NCI-H128 (cell line): ENCODE data around the gene PCGF2.

ENCODE experiments used
- DNase-seq: peaks from one replicate; lab custom pipeline; 2025; ENCODE audit not compliant: unreplicated experiment; lab: John Stamatoyannopoulos, UW

Gene PCGF2

DNA sequence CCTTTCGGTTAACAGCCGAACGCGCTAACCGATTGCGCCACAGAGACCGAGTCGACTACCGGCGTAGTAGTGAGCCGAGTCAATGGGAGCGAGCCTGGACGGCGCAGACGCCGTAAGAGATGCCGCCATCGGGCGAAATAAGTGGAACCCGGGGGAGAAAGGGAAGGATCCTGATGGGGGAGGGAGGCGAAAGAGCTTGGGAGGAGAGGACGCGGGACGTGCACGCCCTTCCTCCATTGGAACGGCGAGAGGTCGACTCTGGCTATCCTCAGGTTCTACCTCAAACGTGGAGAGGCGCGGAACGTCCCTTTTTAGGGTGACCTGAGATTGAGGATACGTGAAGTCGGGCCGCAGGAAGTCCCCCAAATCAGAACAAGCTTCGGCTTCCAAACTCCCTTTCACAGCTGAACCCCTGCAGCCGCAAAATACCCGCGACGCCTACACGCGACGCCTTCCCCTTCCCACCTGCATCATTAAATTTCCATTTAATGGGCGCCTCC, 3.7 kb upstream of the PCGF2 start:
- DNase-seq, result peak; percentile 53

DNA sequence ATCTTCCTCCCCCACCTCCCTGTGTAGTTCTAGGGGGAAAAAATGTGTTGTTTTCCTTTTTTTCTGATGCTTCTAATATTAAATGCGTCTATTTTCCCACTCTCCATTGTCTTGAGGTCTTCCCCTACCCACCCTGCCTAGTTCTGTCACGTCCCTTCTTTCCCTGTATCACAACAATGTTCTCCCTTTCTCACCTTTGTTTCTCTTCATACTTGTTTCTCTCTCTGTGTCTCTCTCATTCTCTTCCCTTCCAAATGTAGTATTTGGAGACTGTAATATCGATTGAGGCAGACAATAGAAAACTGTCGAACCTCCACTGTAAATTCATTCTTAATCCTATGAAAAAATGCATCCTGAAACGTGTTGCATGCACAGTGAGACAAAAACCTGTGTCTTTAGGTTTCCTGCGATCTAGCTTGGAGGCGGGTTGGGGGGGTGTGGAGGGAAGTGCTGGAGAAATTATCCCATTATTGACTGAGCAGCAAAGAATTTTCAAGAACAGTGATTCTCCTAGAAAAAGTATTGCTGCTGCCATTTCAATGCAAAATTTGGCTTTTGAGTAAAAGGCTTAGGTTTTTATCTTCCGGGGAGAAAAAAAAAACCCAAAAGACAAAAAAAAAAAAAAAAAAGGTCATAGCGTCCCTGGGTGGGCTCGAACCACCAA, 3.1 kb upstream of the PCGF2 start:
- no peak for DNase-seq

DNA sequence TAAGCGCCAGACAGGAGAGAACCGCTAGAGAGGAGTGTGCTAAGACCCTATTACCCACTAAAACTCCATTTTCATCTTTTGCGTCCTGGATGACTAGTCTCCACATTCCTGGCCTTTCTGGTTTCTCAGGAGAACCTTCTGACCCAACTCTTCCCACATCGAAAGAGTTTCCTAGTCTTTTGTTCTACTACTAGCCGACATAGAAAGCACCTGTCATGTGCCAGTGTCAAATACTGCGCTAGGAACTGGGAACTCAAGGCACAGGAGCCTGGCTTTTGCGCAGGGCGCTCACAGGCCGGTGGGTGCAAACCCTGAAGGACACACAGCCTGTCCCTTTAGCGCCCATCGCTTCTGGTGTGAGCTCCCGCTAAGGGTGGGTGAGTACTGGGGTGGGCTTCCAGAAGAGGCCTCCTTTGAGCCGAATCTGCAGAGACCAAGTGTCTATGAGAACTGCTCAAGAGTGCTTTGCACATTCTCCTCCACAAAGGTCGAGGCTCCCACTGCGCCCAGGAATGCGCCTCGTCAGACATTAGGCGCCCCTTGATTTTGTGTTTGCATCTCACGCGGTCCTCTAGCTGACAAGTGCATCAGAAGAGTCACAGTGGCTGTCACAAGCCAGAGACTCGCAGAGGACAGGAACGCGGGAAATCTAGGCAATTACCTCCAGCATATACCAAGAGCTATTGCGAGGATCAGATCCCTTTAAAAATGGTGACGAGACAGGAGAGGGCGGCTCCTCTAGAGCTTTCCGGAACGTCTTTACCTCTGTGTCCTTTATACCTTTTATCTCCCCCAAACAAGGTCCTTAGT, 2.4 kb upstream of the PCGF2 start:
- DNase-seq, result no peak

DNA sequence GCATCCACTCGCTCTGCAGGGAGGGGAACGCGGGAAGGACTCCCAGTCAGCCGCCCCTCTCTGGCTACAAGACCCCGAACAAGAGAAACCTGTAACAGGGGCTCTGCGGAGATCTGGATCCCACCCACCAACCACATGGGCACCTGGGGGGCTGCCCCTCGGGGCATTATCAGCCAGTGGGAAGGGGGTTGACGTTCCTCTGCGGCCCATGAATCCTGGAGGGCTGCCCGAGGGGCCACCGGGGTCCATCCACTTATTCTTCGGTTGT, 1.8 kb upstream of the PCGF2 start:
- no peak for DNase-seq

DNA sequence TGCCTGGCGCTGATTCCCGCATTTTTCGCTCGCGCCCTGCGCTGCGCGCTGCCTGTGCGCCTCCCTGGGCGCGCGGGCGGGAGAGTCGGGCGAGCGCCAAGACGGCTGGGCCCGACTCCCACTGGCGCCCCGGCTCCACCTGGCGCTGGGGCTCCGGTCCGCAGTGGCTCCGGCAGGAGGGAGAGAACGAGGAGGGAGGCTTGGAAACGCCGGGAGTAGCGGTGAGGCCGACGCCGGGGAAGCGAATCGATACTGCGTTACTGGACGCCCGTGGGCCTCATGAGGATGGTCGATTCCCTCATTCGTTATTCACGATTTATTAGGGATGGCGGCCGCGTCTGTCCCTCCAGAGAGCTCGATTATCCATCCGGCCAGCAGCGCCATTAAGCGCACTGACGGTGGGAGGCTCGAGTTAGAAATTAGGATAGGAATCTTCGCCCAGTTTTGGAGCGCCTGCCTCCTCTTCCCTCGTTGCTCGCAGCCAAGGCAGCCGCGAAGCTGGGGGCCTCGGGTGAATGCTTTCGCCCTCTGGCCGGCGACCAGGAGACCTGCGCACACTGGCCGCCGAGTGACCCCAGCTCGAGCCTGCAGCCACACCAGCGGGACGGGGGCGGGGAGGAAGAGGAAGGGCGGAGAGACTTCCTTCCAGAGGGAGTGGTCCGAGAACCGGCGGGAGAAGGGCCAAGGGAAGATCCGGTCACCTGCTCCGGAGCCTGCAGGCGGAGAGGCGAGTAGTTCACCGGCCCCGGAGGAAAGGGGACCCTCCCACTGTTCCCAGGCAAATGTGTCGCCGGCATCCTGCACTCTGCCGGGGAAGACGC, 1.3 kb upstream of the PCGF2 start:
- DNase-seq, result no peak

DNA sequence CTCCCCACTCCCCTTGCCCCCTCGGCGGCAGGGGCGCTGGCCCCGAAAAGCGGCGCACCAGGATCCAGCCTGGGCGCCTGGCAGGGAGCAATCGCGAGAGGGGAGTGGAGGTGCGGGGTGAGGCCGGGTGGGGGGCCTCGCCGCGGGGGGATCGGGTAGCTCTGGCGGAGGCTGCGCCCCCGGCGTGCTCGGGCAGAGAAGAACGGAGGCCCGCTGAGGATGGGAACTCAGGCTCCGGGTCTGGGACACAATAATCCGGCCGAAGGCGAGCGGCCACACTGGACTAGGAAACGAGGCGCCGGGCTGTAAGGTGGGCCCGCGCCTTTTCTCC, 721 bp upstream of the PCGF2 start:
- DNase-seq, result no peak

DNA sequence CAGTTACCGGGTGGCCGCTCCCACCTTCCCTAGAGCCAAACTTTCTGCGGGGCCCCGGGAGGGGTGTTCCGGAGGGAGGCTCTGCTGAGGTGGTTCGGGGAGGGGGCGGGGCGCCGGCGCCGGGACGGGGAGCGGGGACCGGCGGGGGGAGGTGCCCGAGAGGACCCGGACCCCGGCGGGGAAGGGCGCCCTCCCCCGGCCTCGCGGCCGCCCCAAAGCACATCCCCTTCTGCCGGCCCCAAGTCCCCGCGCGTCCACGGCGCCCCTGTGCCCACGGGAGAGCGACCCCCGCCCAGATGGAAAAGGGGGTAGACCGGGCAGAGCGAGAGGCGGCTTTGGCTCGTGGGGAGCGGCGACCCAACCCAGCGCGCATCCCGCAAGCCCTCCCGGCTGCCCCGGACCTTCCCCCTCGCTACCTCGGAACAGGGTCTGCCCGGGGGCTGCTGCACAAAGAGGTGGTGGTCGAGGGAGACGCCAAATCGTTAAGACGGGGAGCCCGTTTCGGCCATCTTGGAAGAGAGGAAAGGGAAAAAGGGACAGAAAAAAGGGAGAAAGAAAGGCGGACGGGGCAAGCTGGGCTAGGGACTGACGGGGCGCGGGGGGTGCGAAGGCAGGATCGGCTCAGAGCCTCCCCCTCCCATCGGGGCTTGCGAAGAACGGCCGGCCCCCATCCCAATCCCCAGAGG, 530 bp downstream of the PCGF2 start:
- no peak for DNase-seq

DNA sequence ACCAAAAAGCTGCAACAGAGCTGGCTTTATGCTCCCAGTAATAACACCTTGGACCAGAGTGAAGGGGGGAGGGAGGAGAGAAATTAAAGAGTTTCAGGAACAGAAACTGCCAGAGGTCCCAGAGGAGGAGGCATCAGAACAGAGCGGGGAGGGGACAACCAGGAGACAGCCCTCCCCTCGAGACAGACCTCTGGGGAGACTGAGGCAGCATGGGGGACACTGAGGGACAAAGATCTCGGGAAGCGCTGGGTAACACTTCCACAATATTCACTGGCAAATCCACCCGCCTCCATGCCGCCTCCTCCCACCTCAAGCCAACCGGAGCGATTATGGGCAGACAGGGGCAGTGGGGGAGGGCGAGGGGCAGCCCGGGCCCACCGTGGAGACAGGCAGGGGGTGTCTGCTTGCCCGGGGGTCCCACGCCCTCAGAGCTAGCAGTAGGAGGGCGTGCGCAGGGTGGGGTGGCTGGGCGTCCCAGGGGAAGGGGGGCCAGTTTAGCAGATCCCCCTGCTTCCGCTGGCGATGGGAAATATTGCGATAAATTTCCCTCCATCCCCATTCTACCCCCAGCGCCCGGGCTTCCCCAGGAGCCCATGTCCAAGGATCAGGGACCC, 1.2 kb downstream of the PCGF2 start:
- DNase-seq, result no peak

DNA sequence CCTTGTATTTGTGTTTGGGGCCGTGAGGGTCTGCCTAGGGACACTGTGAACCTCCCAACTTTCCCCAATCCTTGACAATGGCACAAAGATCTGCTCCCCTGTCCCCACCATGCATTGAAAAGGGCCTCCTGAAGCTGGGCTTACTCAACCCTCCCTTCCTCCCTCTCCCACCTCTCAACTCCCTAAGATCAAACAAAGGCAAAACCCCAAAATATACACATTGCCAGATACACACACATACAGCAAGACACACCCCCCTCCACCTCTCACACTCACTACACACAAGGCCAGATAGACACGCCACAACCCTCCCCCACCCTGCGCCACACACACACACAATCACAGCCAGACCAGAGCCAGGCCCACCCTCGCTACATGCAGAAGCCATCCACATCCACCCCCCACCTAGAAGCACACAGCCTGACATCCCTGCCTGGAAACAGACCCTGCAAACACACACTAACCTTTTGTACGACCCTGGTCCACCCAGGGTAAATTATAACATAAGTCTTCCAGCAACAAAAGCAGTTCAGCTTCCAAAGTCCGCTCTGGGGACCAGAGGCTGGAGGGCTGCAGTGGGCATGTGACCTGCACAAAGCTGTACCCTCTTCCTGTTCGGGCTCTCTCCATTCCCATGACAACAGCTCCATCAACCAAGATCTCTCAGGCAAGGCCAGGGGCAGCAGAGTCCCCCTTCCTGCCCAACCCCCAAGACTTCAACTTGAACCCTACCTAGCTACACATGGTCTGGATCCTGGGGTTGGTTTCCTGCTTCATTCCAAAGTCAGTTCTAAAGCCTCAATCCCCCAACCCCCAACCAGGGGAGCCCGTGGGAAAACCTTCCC, 1.9 kb downstream of the PCGF2 start:
- no peak for DNase-seq

DNA sequence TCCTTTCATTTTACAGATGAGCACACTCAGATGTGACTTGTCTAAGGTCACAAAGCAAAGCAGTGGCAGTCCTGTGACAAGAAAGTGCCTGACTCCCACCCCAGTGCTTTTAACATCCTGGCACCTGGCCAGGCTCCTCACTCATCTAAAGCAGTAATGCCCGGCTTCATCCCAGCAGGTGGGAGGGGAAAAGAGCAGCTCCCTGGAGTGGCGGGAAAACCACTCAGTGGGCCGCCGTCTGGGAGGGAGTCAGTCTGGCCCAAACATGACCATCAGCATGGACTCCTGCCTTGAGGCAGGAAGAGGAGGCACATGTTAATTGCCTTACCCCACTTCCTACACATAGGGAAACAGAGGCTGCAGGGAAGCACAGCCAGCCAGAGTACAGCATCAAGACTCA, 2.6 kb downstream of the PCGF2 start:
- DNase-seq, result no peak

DNA sequence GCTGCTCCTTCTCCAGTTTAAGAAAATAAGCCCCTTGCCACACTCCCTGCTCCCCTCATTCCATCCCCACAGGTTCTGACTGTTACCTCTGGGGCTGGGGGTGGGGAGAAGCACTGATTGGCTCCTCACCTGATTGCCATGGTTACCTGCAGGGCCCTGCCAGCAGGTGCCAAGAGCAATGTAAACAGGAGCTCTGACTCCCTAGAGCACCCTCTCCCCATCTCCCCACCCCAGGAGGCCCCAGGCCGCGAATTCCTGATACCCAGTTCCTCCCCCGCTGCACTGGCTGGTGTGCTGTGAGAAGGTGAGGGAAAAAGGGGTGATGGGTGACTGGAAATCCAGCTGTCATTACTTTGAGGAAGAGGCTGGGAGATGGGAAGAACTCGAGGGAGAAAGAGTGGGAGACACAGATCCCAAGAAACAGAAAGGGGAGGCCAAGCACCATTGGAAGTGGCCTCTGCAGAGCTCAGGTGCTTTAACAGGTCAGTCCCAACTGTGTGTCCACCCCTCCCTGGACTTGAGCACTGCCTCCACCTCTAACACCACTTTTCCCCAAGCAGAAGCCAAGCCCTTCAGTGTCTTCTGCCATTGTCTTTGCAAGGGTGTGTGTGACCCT, 4.5 kb downstream of the PCGF2 start:
- DNase-seq, result no peak

DNA sequence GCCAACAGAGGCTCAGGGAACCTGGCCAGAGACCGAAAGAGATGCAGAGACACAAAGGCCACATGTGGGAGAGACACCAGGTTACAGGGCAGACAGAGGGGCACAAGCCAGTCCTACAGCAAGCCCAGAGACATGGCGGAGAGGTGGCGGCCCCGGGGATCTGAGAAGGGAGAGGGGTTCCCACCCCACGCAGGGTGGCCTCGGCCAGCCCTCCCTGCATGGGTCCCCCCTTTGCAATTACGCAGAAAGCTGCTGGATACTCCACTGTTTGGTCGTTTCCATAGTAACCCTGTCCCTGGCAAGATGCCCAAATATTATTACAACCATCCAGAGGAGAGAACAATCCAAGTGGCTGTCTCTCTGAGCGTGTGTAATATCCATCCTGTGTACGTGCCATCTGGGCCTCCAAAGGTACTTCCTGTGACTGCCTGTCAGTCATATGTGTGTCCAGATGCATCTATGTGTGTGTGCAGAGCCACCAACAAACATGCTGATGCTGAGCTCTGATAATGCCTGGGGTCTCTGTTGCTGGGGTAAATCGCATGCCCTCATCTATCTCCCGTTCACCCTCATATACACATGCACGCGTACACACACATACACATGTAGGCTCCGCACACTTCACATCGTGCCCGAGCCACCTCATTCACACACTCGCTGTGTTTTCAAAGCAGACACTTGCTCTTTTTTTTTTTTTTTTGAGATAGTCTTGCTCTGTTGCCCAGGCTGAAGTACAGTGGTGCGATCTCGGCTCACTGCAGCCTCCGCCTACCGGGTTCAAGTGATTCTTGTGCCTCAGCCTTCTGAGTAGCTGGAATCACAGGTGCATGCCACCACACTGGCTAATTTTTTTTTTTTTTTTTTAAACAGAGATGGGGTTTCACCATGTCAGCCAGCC, 5.5 kb downstream of the PCGF2 start:
- no peak for DNase-seq

DNA sequence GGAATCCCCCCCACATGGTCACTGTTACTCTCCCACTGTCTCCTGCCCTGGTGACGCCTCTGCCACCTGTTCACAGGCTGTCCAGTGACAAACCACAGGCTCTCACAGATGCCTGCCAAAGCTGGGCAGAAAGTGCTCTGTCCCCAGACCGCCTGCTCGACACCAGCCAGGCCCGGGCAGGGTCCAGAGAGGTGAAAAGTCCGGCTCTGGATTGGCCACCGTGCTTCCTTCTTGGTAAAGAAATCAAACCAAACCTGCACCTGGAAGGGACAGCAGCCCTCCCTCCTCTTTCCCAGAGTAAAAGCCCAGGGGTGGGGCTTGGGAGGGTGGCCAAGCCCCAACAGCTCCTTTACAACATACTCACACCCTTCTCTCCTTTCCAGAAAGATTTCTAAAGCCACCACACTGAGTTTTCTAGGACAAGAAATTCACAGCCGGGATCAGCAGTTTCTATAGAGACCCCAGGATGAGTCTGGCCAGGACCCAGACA, 6.2 kb downstream of the PCGF2 start:
- DNase-seq, result no peak

DNA sequence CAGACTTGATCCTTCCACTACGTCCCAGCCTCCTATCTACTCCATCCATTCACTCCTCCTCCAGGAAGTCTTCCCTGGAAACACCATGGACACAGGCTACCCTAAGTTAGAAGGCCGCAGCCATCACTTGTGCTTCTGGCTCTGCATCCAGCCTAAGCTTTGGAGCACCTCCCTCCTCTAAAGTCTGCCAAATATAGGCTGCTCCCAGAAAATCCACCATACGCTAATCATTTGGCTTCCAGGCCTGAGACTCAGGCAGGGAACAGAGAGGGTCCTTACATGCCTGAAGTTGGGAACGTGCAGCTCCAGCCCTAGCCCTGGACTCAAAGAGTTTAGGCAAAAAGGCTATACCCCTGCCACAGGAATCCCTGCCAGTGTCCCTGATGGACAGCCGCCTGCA, 6.7 kb downstream of the PCGF2 start:
- DNase-seq, result no peak

DNA sequence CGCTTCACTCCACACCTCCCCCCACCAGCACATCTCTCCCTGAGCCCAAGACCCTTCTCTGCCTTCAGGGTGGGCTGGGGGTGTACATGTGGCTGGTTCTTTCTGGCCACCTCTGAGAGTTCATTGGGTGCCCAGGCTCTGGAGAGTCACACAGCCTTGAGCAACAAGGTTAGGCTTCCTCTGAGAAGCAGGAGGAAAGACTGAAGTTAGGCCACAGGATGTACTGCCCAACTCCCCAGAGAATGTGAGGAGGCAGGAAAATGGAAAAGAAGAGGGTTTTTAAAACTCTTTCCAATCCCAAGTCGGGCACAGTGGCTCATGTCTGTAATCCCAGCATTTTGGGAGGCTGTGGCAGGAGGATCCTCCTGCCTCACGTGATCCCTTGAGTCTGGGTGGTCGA, 7.3 kb downstream of the PCGF2 start:
- DNase-seq, result no peak

DNA sequence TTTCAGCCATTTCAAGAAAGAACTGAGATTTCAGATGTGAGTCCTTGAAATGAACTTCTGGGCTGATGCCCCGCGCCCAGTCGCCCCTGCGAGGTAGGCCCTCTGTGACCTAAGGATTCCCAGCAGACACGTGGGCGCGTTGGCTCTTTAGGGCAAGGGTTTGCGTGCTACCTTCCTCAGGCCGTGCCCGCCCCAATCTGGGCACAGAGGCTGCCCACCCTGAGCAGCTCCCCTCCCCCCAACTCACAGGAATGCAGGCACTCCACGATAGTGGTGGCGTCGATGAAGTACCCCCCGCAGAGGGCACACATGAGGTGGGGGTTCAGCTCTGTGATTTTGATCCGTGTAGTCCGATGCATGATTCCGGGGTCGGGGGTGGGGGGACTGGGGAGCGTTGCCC, 8.1 kb downstream of the PCGF2 start:
- no peak for DNase-seq

DNA sequence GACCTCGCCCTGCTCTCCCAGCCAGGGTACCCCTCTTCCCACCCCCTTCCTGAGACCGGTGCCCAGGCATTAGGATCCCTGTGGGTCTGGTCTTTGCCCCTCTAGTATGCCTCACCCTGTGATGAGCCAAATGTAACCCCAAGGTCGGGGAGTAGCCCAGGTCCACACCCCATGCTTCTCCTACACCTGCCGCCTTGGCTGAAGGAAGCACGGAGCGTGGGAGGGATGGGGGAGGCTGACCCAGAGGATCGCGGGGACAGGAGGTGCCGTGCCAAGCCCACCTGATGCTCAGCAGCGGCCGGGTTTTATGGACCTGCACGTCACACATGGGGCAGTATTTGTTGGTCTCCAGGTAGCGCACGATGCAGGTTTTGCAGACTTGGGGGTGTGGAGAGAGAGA, 8.8 kb downstream of the PCGF2 start:
- DNase-seq, result no peak

DNA sequence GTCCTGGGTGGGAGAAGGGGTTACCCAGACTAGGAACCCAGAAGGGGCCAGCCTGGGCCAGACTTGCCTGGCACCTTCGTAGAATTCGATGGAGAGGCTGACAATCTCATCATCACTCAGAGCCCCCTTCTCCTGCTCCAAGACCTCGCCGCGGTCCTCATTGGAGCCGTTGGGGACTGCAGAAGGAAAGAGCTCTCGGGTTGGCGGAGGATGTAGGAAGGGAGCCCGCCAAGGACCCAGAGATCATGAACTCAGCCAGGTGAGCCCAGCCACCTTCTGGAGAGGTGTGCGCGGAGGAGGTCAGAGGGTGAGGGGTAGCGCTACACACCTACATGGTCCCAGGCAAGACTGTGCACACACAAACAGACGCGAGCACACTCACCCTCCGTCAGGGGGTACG, 9.4 kb downstream of the PCGF2 start:
- DNase-seq, result no peak
